Neuronal stem cell (in vitro differentiated cells): ENCODE measurements around the gene TULP1.

Source experiments
- DNase-seq: peaks from one replicate; pipeline ENCODE4 v3.0.0-alpha.2; 2013; ENCODE audit warnings: low spot score
- H2AFZ ChIP-seq: one replicate; pipeline ENCODE4 v1.6.1; 2013; ENCODE audit warnings: mild to moderate bottlenecking, low read length, inconsistent platforms
- H2AK5ac ChIP-seq: 2 replicates; pipeline ENCODE4 v1.6.1; 2013; ENCODE audit warnings: low read depth, mild to moderate bottlenecking, inconsistent platforms, low read length, moderate library complexity, mixed read lengths
- H2BK120ac ChIP-seq: 2 replicates; pipeline ENCODE4 v1.6.1; 2013; ENCODE audit warnings: low read depth, mild to moderate bottlenecking, inconsistent platforms, low read length, moderate library complexity, mixed read lengths
- H2BK12ac ChIP-seq: one replicate; pipeline ENCODE4 v1.6.1; 2013; ENCODE audit warnings: low read length, inconsistent platforms
- H2BK15ac ChIP-seq: 2 replicates; pipeline ENCODE4 v1.6.1; 2013; ENCODE audit warnings: mild to moderate bottlenecking, low read length, inconsistent platforms, mixed read lengths
- H2BK5ac ChIP-seq: one replicate; pipeline ENCODE4 v1.6.1; 2013; ENCODE audit warnings: inconsistent platforms, mild to moderate bottlenecking, low read length, moderate library complexity
- H3K14ac ChIP-seq: one replicate; pipeline ENCODE4 v1.6.1; 2013; ENCODE audit warnings: low read length, inconsistent platforms
- H3K18ac ChIP-seq: 2 replicates; pipeline ENCODE4 v1.6.1; 2013; ENCODE audit warnings: low read length, inconsistent platforms
- H3K23ac ChIP-seq: 2 replicates; pipeline ENCODE4 v1.6.1; 2013; ENCODE audit warnings: low read depth, mild to moderate bottlenecking, mixed read lengths, low read length, inconsistent platforms; ENCODE audit not compliant: poor library complexity
- H3K27ac ChIP-seq: replicated peaks from 3 replicates; pipeline ENCODE4 v1.5.1; 2013; ENCODE audit warnings: low read length, inconsistent platforms
- H3K27me3 ChIP-seq, 3 experiments: 2 replicates each; pipeline ENCODE4 v1.6.1; 2013; ENCODE audit warnings: low read length in 3 of 3, mild to moderate bottlenecking in 2 of 3, inconsistent platforms in 1 of 3, low read depth in 1 of 3, mixed read lengths in 1 of 3, moderate library complexity in 1 of 3; ENCODE audit not compliant: control insufficient read depth in 3 of 3, insufficient read depth in 3 of 3
- H3K36me3 ChIP-seq, 2 donors: replicated peaks in 1 of 2; 2 replicates each; pipeline ENCODE4 v1.6.1; 2013; ENCODE audit warnings: low read length in 2 of 2; ENCODE audit not compliant: control insufficient read depth in 2 of 2, insufficient read depth in 2 of 2
- H3K4ac ChIP-seq: 2 replicates; pipeline ENCODE4 v1.6.1; 2013; ENCODE audit warnings: inconsistent platforms, mild to moderate bottlenecking, low read length, moderate library complexity
- H3K4me1 ChIP-seq, 2 donors: 1 replicate in 1 of 2; 2 replicates in 1 of 2; pipeline ENCODE4 v1.6.1; 2013; ENCODE audit warnings: low read length in 2 of 2, low read depth in 1 of 2; ENCODE audit not compliant: control insufficient read depth in 2 of 2, insufficient read depth in 1 of 2
- H3K4me2 ChIP-seq: one replicate; pipeline ENCODE4 v1.6.1; 2013; ENCODE audit warnings: mild to moderate bottlenecking, low read length, inconsistent platforms; ENCODE audit not compliant: insufficient read depth, poor library complexity, severe bottlenecking
- H3K4me3 ChIP-seq, 2 donors: 2 replicates each; pipeline ENCODE4 v1.5.1; 2013; ENCODE audit warnings: low read length in 2 of 2, mild to moderate bottlenecking in 2 of 2, inconsistent platforms in 1 of 2, moderate library complexity in 1 of 2
- H3K79me1 ChIP-seq: one replicate; pipeline ENCODE4 v1.6.1; 2013; ENCODE audit warnings: low read depth, mild to moderate bottlenecking, inconsistent platforms, low read length, moderate library complexity
- H3K9ac ChIP-seq: one replicate; pipeline ENCODE4 v1.6.1; 2013; ENCODE audit warnings: mild to moderate bottlenecking, low read depth, low read length, inconsistent platforms; ENCODE audit not compliant: poor library complexity
- H3K9me3 ChIP-seq, 2 donors: replicated peaks in 1 of 2; 2 replicates each; pipeline versions ENCODE3 to v1.6.1; 2013; ENCODE audit warnings: low read length in 2 of 2, mild to moderate bottlenecking in 2 of 2, inconsistent platforms in 1 of 2, low read depth in 1 of 2, mixed read lengths in 1 of 2, moderate library complexity in 1 of 2; ENCODE audit not compliant: control insufficient read depth in 2 of 2, insufficient read depth in 1 of 2
- H4K8ac ChIP-seq: one replicate; pipeline ENCODE4 v1.6.1; 2013; ENCODE audit warnings: low read depth, mild to moderate bottlenecking, inconsistent platforms, low read length, moderate library complexity
- H4K91ac ChIP-seq: one replicate; pipeline ENCODE4 v1.6.1; 2013; ENCODE audit warnings: low read length, low read depth, mild to moderate bottlenecking, inconsistent platforms; ENCODE audit not compliant: poor library complexity
- WGBS, 2 donors: extraction: QIAGEN DNeasy Blood & Tissue Kit; methylation state at CpG; one replicate each; pipeline ENCODE4 v1.1.7; 2013; ENCODE audit warnings: missing lambda C conversion rate in 2 of 2, mixed read lengths in 1 of 2; ENCODE audit not compliant: insufficient read length in 2 of 2, insufficient replicate concordance in 1 of 2; ENCODE audit errors: extremely low coverage in 2 of 2; 5-methylcytosine and 5-hydroxymethylcytosine counted together

TULP1 gene

DNA sequence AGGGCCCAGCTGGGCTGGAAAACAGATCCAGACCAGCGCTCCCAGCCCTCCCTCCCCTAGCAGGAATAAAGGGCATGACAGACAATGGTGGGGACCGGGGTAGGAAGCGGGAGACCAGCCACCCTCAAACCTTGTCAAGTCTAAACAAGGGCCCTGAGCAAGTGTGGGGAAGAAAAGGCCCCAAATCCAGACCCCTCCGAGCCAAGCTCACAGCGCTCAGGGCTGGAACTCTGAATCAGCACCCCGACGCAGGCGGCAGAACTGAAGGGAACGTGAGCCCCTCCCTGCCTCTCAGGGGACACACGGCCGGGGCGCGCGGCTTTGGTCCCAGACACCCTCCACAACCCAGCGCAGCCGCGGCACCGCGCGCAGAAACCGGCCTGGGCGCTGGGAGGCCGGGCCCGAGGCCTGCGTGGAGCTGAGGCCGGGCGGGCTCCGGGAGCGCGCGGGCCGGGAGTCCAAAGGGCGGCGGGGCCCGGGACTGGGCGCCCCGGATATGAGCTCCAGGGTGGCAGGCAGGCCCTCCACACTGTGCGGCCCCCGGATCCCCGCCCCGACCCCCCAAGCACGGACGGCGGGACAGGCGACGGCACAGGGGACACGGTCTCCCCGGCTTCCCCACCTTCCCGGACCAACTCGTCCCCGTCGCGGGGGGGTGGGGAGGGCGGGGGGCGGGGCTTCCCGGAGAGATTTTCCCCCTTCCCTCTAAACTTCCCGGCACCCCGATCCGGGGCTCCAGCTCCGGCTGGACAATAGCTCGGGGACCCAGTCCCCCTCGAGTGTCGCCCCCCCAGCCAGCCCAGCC, 16.5 kb downstream of the TULP1 start:
- Histone ChIP-seq H3K4me1 (peaks cover 53 to 61% of the 10 kb centered on the region in 2 donors), H2BK12ac (peak overlapping the region; percentile 42), H3K9ac (peak overlapping the region; percentile 95), H3K36me3 (peaks cover 0 to 3% of the 10 kb centered on the region in 2 donors), H2BK120ac (peak overlapping the region; percentile 44), H2AK5ac (peak overlapping the region; percentile 95), H3K4me2 (peak overlapping the region; percentile 68), H3K4ac (no peak overlapping the region), H4K8ac (no peak overlapping the region), H3K27me3 (no peaks in the 10 kb centered on the region), H3K4me3 (peak overlapping the region; percentile 64 to 89), H3K9me3 (peaks cover 0 to 2% of the 10 kb centered on the region in 2 donors), H2AFZ (peak overlapping the region; percentile 82), H2BK15ac (peak overlapping the region; percentile 87), H3K27ac (peak overlapping the region; percentile 87), H3K14ac (peak overlapping the region; percentile 59), H3K79me1 (peaks cover 14% of the 10 kb centered on the region), H4K91ac (no peak overlapping the region), H3K18ac (peak overlapping the region; percentile 97), H3K23ac (peak overlapping the region; percentile 34), H2BK5ac (peak overlapping the region; percentile 77)
- peak; percentile 59 for DNase-seq
- WGBS, 2 donors: no CpG with 5 or more reads among the region's 63 CpGs

DNA sequence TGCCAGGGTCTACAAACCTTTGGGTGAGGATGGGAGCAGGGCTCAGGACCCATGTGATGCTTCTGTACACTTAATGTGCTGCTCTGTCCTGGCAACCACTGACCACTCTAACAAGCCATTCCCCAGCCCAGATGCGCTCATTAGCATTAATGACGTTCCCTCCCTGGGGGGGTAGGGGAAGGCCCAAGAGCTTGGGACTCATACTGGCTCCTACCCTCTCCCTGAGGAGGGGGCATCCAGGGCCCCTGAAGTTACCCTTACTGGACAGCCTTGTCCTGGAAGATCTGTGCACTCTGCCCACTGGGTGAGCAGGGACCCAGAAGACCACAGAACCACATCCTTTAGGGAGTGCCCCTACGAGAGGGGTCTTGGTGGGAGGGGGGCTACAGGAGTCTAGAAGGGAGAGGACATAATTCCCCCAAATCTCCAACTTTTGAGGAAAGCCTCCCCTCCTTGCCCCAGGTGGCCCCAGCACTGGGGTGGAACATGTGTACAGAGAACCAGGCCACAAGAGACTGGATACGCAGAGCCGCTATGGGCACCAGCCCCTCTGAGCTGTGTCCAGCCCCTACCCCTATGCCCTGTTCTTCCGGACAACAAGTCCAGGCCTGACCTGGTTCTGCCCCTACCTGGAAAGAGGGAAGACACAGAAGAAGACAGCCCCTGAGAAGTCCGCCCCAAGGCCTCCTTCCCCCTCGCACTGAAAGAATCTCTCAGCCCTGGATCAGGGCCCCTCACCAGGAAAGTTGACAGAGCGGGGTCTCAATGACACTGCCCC, 17.2 kb downstream of the TULP1 start:
- Histone ChIP-seq H3K27me3 (no peaks in the 10 kb centered on the region), H2BK15ac (peak overlapping the region; percentile 87), H3K4me1 (peaks cover 61% of the 10 kb centered on the region in 2 donors), H3K23ac (peak overlapping the region; percentile 8), H2BK120ac (no peak overlapping the region), H4K91ac (no peak overlapping the region), H4K8ac (no peak overlapping the region), H3K4ac (no peak overlapping the region), H3K4me2 (peak overlapping the region; percentile 68), H3K14ac (peak overlapping the region; percentile 59), H2AK5ac (peak overlapping the region; percentile 95), H3K18ac (peak overlapping the region; percentile 97), H3K4me3 (peak overlapping the region; percentile 64 to 89), H2AFZ (peak overlapping the region; percentile 82), H3K9me3 (peaks cover 0 to 2% of the 10 kb centered on the region in 2 donors), H3K79me1 (peaks cover 14% of the 10 kb centered on the region), H2BK5ac (peak overlapping the region; percentile 77), H3K27ac (peak overlapping the region; percentile 87), H2BK12ac (peak overlapping the region; percentile 63), H3K9ac (peak overlapping the region; percentile 72), H3K36me3 (peaks cover 0 to 3% of the 10 kb centered on the region in 2 donors)
- no peak for DNase-seq
- WGBS, 2 donors: no CpG with 5 or more reads among the region's 9 CpGs

DNA sequence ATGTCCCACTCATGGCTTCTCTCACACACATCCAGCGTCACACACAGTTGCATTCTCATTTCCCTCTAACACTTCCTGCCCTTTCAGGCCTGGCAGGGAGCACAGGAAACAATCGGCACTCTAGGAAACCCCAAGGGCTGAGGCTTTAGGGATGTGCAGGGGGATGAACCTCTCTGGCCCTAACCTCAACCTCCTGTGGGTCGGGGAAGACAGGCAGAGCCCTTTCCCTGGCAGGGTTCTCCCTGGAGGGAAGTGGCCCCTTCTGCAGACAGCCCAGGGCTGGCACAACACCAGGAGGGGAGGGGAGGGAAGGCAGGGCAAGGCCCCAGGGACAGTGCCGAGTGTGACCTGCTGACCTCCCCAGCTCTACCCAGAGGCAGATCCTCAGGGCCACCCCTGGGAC, 18.5 kb downstream of the TULP1 start:
- peaks cover 68 to 69% of the 10 kb centered on the region in 2 donors for H3K4me1 ChIP-seq
- H2AK5ac ChIP-seq: peak overlapping the region; percentile 83
- peak overlapping the region; percentile 33 for H2BK5ac ChIP-seq
- H3K4ac ChIP-seq: no peak overlapping the region
- H3K9me3 ChIP-seq: peaks cover 0 to 2% of the 10 kb centered on the region in 2 donors
- H3K27ac ChIP-seq: peak overlapping the region; percentile 12
- WGBS, 2 donors: no CpG with 5 or more reads among the region's 4 CpGs
- H3K9ac ChIP-seq: peak overlapping the region; percentile 65
- peaks cover 14% of the 10 kb centered on the region for H3K79me1 ChIP-seq
- no peaks in the 10 kb centered on the region for H3K27me3 ChIP-seq
- H2BK12ac ChIP-seq: peak overlapping the region; percentile 35
- no peak overlapping the region for H4K91ac ChIP-seq
- peak overlapping the region; percentile 73 for H2BK15ac ChIP-seq
- H3K4me3 ChIP-seq: peak overlapping the region; percentile 3 to 15
- H2BK120ac ChIP-seq: no peak overlapping the region
- H3K4me2 ChIP-seq: no peak overlapping the region
- no peak overlapping the region for H2AFZ ChIP-seq
- peaks cover 0 to 3% of the 10 kb centered on the region in 2 donors for H3K36me3 ChIP-seq
- H3K14ac ChIP-seq: no peak overlapping the region
- H4K8ac ChIP-seq: peak overlapping the region; percentile 84
- H3K18ac ChIP-seq: peak overlapping the region; percentile 89
- no peak for DNase-seq
- no peak overlapping the region for H3K23ac ChIP-seq
